ENCODE data around the gene ACTR5. TPM values are rescaled to one million over a fixed set of nuclear protein-coding genes. Genes with fewer than 3 reads are reported as not detected.

ACTR5 gene
- total and polyA plus RNA-seq, 4 experiments from 2014 or later, result 8.7 to 17.4 (median 13.7) TPM

DNA sequence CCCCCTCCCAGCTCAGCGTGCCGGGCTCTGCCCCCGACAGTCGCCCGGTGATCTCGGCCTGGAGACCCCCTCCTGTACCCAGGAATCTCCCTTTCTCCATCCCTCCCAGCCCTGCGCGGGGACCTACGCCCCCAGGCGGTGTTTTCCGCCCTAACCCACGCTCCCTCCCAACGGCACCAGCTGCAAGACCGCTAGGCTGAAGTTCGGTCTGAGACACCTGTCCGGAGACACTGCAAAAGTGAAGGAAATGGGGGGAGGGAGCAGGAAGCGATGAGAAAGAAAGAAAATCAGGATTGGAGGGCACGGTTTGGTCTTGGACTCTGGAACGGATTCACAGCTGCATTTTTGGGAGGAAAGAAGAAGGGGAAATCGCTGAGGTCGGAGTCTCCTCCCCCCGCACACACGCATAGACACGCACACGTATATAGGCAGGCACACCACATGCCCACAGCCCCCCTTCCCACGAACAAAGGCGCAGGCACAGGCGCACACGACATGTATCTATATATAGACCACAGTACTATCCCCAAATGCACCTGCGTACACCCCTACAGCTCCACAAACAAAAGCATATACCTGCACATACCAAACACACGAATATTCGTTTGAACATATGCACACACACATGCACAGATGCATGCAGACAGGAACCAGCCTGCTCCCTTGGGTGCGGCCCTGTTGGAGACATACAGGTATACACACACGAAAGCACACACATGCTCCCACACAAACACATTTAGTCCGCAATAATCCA lies 22.9 kb upstream of the ACTR5 start:
- Mint-ChIP-seq H3K27ac (peak overlapping the region in 3 of 7 donors; percentile 37 to 77 (median 71)), H3K4me3 (peak overlapping the region; percentile 24 to 69 (median 53)), H3K9me3 (peaks cover 0 to 28% (median 5%) of the 10 kb centered on the region in 8 donors), H3K36me3 (peaks cover 0 to 8% of the 10 kb centered on the region in 2 donors), H3K27me3 (peaks cover 75 to 80% of the 10 kb centered on the region in 2 donors), H3K4me1 (peaks cover 36 to 62% (median 52%) of the 10 kb centered on the region in 4 donors)
- H3K27me3 ChIP-seq (ENCODE audit: insufficient read depth, low read length), result peaks cover 88% of the 10 kb centered on the region
- DNase-seq, result peak in 3 of 5 donors; percentile 8 to 23 (median 15)
- no peak overlapping the region for H3K4me3 ChIP-seq (ENCODE audit: low read length in 2 of 2)
- H3K4me1 ChIP-seq (ENCODE audit: insufficient read depth, low read length), result peaks cover 64% of the 10 kb centered on the region
- CTCF ChIA-PET (ENCODE audit: partially characterized antibody), result interaction anchor here (0.7 to 3.6 kb wide), 8 partner anchors 26 to 324 kb away, joined by 3 to 23 read pairs (median 4); no protein-coding TSS in a partner anchor
- no peak overlapping the region for H3K27ac ChIP-seq (ENCODE audit: low read depth, low read length)
- no peaks in the 10 kb centered on the region for H3K9me3 ChIP-seq (ENCODE audit: control insufficient read depth in 1 of 2, low read length in 2 of 2)
- no peaks in the 10 kb centered on the region for H3K36me3 ChIP-seq (ENCODE audit: insufficient read depth, low read length)
- intact Hi-C loops (cut with micrococcal nuclease), result no loop called here
- POLR2A ChIA-PET (ENCODE audit: partially characterized antibody), result interaction anchor here (0.7 to 1.7 kb wide), 4 partner anchors 9 to 237 kb away, joined by 3 to 6 read pairs (median 4); partner anchors contain the start of gene DHX35

DNA sequence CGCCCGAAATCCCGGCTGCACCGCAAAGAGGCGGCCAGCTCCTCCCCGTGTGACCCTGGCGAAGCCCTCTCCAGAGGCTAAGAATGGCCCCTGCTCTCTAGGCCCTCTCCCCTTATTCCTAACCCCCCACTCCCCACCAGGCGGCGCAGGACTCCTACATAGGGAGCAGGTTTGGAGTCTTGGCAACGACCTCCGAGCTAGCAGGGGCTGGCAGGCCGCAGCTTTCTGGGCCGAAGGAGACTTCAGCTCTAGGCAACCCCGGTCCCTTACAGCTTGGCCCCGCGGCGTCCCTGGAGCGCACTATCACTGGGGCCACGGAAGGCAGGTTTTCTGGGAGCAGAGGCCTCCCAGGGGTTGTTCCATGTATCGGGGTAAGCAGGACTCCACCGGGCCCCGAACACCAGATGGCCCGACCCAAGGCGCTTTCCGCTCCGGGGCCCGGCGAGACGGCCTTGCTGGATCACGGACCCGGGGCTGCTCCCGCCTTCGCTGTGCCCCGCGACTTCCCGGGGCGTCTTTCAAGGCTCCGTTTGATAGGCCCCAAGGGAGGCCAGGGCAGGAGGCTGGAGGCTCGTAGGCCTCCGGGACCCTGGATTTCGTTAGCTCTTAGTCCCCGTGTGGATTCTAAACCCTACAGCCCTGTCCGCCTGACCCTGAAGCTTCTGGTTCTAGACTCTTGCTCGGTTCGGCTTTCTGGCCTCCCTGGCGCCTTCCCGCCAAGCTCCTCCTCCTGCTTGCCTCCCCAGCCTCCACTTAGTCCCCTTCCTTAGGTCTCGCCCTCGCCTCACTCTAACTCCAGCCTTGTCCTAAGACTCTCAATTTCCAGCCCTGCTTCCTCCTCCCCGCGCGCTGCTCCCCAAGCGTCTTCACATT lies 22.1 kb upstream of the ACTR5 start:
- peak overlapping the region in 5 of 7 donors; percentile 11 to 89 (median 85) for H3K27ac Mint-ChIP-seq
- ChIA-PET POLR2A (ENCODE audit: partially characterized antibody) (interaction anchor here (0.7 to 1.7 kb wide), 4 partner anchors 10 to 236 kb away, joined by 3 to 6 read pairs (median 4); partner anchors contain the start of gene DHX35), CTCF (ENCODE audit: partially characterized antibody) (interaction anchor here (0.7 to 3.6 kb wide), 9 partner anchors 25 to 323 kb away, joined by 3 to 23 read pairs (median 3); partner anchors contain the start of gene DHX35)
- peak overlapping the region in 6 of 8 donors; percentile 9 to 86 (median 68) for H3K4me3 Mint-ChIP-seq
- DNase-seq, result peak in 3 of 5 donors; percentile 22 to 39 (median 30)
- H3K4me3 ChIP-seq (ENCODE audit: low read length in 2 of 2), result no peak overlapping the region
- peaks cover 73 to 80% of the 10 kb centered on the region in 2 donors for H3K27me3 Mint-ChIP-seq
- no peak overlapping the region for H3K27ac ChIP-seq (ENCODE audit: low read depth, low read length)
- H3K36me3 Mint-ChIP-seq, result peaks cover 0 to 8% of the 10 kb centered on the region in 2 donors
- no peaks in the 10 kb centered on the region for H3K36me3 ChIP-seq (ENCODE audit: insufficient read depth, low read length)
- peaks cover 43 to 70% (median 60%) of the 10 kb centered on the region in 4 donors for H3K4me1 Mint-ChIP-seq
- H3K9me3 Mint-ChIP-seq, result peaks cover 0 to 28% (median 6%) of the 10 kb centered on the region in 8 donors
- H3K9me3 ChIP-seq (ENCODE audit: control insufficient read depth in 1 of 2, low read length in 2 of 2), result no peaks in the 10 kb centered on the region
- H3K4me1 ChIP-seq (ENCODE audit: insufficient read depth, low read length), result peaks cover 73% of the 10 kb centered on the region
- intact Hi-C loops (cut with micrococcal nuclease), result loop anchor here (1.0 kb wide), 2 partner anchors 168 to 236 kb away; partner anchors contain the start of gene DHX35
- H3K27me3 ChIP-seq (ENCODE audit: insufficient read depth, low read length), result peaks cover 89% of the 10 kb centered on the region

DNA sequence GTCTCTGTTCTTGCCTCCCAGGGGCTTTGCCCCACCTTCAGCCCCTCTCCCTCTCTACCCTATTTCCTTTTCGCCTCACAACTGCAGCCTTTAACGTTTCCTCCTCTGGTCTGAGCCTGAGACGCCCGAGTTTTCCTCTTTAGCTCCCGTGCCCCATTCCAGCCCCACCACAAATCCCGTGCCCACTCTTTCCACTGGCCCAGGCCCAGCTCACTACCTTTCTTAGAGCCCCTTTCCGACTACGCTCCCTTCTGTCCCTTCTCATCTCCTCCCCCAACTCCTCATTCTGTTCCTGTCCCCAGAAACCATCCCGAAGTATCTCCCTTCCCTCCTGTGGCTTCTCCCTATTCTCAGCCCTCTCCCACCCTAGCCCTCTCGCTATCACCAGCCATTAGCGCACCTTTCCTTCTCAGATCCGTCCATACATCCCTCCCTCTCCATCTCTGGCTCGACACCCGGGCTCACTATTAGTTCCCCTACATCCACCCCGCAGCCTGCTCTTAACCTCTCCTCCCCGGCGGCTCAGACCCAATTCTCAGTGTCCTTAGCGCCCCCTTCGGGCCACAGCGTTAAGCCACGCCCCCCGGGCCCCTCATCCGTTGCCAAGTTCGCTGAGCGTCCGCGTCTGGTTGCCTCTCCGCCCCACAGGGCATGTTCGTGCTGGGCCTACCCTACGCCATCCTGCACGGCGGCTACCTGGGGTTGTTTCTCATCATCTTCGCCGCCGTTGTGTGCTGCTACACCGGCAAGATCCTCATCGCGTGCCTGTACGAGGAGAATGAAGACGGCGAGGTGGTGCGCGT lies 21.3 kb upstream of the ACTR5 start:
- Mint-ChIP-seq H3K27me3 (peaks cover 66 to 79% of the 10 kb centered on the region in 2 donors), H3K36me3 (peaks cover 0 to 8% of the 10 kb centered on the region in 2 donors), H3K4me1 (peaks cover 46 to 77% (median 62%) of the 10 kb centered on the region in 4 donors), H3K27ac (peak overlapping the region; percentile 6 to 89 (median 53)), H3K9me3 (peaks cover 0 to 28% (median 6%) of the 10 kb centered on the region in 8 donors), H3K4me3 (peak overlapping the region in 7 of 8 donors; percentile 7 to 86 (median 67))
- ChIA-PET POLR2A (ENCODE audit: partially characterized antibody) (no interaction called here), CTCF (ENCODE audit: partially characterized antibody) (interaction anchor here (1.6 to 3.6 kb wide), 3 partner anchors 24 to 322 kb away, joined by 10 to 23 read pairs (median 19); no protein-coding TSS in a partner anchor)
- H3K27me3 ChIP-seq (ENCODE audit: insufficient read depth, low read length), result peaks cover 91% of the 10 kb centered on the region
- DNase-seq, result peak in 3 of 5 donors; percentile 48 to 58 (median 49)
- no peaks in the 10 kb centered on the region for H3K36me3 ChIP-seq (ENCODE audit: insufficient read depth, low read length)
- no peak overlapping the region for H3K27ac ChIP-seq (ENCODE audit: low read depth, low read length)
- H3K4me3 ChIP-seq (ENCODE audit: low read length in 2 of 2), result no peak overlapping the region
- H3K9me3 ChIP-seq (ENCODE audit: control insufficient read depth in 1 of 2, low read length in 2 of 2), result no peaks in the 10 kb centered on the region
- intact Hi-C loops (cut with micrococcal nuclease), result loop anchor here (1.0 kb wide), 2 partner anchors 167 to 235 kb away; partner anchors contain the start of gene DHX35
- peaks cover 76% of the 10 kb centered on the region for H3K4me1 ChIP-seq (ENCODE audit: insufficient read depth, low read length)

DNA sequence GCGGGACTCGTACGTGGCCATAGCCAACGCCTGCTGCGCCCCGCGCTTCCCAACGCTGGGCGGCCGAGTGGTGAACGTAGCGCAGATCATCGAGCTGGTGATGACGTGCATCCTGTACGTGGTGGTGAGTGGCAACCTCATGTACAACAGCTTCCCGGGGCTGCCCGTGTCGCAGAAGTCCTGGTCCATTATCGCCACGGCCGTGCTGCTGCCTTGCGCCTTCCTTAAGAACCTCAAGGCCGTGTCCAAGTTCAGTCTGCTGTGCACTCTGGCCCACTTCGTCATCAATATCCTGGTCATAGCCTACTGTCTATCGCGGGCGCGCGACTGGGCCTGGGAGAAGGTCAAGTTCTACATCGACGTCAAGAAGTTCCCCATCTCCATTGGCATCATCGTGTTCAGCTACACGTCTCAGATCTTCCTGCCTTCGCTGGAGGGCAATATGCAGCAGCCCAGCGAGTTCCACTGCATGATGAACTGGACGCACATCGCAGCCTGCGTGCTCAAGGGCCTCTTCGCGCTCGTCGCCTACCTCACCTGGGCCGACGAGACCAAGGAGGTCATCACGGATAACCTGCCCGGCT lies 20.6 kb upstream of the ACTR5 start:
- Mint-ChIP-seq H3K27ac (peak overlapping the region in 5 of 7 donors; percentile 65 to 89 (median 85)), H3K36me3 (peaks cover 0 to 8% of the 10 kb centered on the region in 2 donors), H3K27me3 (peaks cover 64 to 77% of the 10 kb centered on the region in 2 donors), H3K4me1 (peaks cover 46 to 71% (median 62%) of the 10 kb centered on the region in 4 donors), H3K9me3 (peaks cover 0 to 26% (median 6%) of the 10 kb centered on the region in 8 donors), H3K4me3 (peak overlapping the region; percentile 18 to 86 (median 68))
- intact Hi-C loops (cut with micrococcal nuclease), result no loop called here
- Histone ChIP-seq H3K4me1 (ENCODE audit: insufficient read depth, low read length) (peaks cover 76% of the 10 kb centered on the region), H3K27ac (ENCODE audit: low read depth, low read length) (no peak overlapping the region), H3K27me3 (ENCODE audit: insufficient read depth, low read length) (peaks cover 90% of the 10 kb centered on the region), H3K4me3 (ENCODE audit: low read length in 2 of 2) (no peak overlapping the region), H3K36me3 (ENCODE audit: insufficient read depth, low read length) (no peaks in the 10 kb centered on the region), H3K9me3 (ENCODE audit: control insufficient read depth in 1 of 2, low read length in 2 of 2) (no peaks in the 10 kb centered on the region)
- peak in 2 of 5 donors; percentile 31 to 35 for DNase-seq
- CTCF ChIA-PET (ENCODE audit: partially characterized antibody), result interaction anchor here (0.6 to 3.2 kb wide), 2 partner anchors 24 to 167 kb away, joined by 3 to 23 read pairs; no protein-coding TSS in a partner anchor
- POLR2A ChIA-PET (ENCODE audit: partially characterized antibody), result interaction anchor here (0.8 kb wide), 1 partner anchor 25 kb away, joined by 3 read pairs; no protein-coding TSS in a partner anchor

DNA sequence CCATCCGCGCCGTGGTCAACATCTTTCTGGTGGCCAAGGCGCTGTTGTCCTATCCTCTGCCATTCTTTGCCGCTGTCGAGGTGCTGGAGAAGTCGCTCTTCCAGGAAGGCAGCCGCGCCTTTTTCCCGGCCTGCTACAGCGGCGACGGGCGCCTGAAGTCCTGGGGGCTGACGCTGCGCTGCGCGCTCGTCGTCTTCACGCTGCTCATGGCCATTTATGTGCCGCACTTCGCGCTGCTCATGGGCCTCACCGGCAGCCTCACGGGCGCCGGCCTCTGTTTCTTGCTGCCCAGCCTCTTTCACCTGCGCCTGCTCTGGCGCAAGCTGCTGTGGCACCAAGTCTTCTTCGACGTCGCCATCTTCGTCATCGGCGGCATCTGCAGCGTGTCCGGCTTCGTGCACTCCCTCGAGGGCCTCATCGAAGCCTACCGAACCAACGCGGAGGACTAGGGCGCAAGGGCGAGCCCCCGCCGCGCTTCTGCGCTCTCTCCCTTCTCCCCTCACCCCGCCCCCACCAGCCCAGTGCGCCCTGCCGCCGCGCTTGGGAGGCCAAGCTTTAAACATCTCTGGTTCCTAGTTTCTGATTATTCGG lies 20.0 kb upstream of the ACTR5 start:
- peaks cover 43 to 68% (median 58%) of the 10 kb centered on the region in 4 donors for H3K4me1 Mint-ChIP-seq
- peaks cover 0 to 8% of the 10 kb centered on the region in 2 donors for H3K36me3 Mint-ChIP-seq
- DNase-seq, result no peak
- H3K4me3 Mint-ChIP-seq, result peak overlapping the region in 5 of 8 donors; percentile 67 to 86 (median 72)
- peaks cover 72% of the 10 kb centered on the region for H3K4me1 ChIP-seq (ENCODE audit: insufficient read depth, low read length)
- ChIA-PET CTCF (ENCODE audit: partially characterized antibody) (interaction anchor here (0.6 to 3.2 kb wide), 3 partner anchors 23 to 167 kb away, joined by 3 to 23 read pairs (median 4); no protein-coding TSS in a partner anchor), POLR2A (ENCODE audit: partially characterized antibody) (interaction anchor here (0.8 kb wide), 1 partner anchor 24 kb away, joined by 3 read pairs; no protein-coding TSS in a partner anchor)
- peaks cover 64 to 77% of the 10 kb centered on the region in 2 donors for H3K27me3 Mint-ChIP-seq
- no peak overlapping the region for H3K27ac ChIP-seq (ENCODE audit: low read depth, low read length)
- H3K9me3 Mint-ChIP-seq, result peaks cover 0 to 26% (median 6%) of the 10 kb centered on the region in 8 donors
- H3K27me3 ChIP-seq (ENCODE audit: insufficient read depth, low read length), result peaks cover 89% of the 10 kb centered on the region
- H3K9me3 ChIP-seq (ENCODE audit: control insufficient read depth in 1 of 2, low read length in 2 of 2), result no peaks in the 10 kb centered on the region
- intact Hi-C loops (cut with micrococcal nuclease), result no loop called here
- H3K27ac Mint-ChIP-seq, result peak overlapping the region in 5 of 7 donors; percentile 25 to 89 (median 70)
- H3K36me3 ChIP-seq (ENCODE audit: insufficient read depth, low read length), result no peaks in the 10 kb centered on the region
- no peak overlapping the region for H3K4me3 ChIP-seq (ENCODE audit: low read length in 2 of 2)

All from CD4-positive, alpha-beta memory T cell (primary cell).